GM12873 (cell line): ENCODE data around the gene BRIP1.

ENCODE experiments used
- TF ChIP-seq, protein P1 (sequence below): IDR thresholded peaks from 2 replicates; pipeline ENCODE4 v1.5.1; 2012; ENCODE audit warnings: low read depth, mild to moderate bottlenecking, moderate library complexity, low read length, control low read depth; ENCODE audit not compliant: insufficient read depth; ENCODE audit errors: missing control alignments

The BRIP1 gene

DNA sequence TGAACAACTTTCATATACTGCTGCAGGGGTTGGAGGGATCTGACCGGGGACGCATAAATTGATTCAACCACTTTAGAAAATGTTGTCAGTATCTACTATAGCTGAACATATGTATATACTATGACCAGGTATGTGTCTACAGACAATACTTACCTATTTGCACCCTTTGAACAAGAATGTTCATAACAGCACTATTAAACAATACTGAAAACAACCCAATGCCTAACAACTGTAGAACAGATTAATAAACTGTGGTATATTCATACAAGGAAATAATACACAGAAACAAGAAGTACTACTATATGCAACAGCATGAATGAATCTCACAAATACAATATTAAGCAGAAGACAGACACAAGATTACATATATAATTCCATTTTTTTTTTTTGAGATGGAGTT, 10.5 kb downstream of the BRIP1 start:
- TF ChIP-seq, protein P1, sequence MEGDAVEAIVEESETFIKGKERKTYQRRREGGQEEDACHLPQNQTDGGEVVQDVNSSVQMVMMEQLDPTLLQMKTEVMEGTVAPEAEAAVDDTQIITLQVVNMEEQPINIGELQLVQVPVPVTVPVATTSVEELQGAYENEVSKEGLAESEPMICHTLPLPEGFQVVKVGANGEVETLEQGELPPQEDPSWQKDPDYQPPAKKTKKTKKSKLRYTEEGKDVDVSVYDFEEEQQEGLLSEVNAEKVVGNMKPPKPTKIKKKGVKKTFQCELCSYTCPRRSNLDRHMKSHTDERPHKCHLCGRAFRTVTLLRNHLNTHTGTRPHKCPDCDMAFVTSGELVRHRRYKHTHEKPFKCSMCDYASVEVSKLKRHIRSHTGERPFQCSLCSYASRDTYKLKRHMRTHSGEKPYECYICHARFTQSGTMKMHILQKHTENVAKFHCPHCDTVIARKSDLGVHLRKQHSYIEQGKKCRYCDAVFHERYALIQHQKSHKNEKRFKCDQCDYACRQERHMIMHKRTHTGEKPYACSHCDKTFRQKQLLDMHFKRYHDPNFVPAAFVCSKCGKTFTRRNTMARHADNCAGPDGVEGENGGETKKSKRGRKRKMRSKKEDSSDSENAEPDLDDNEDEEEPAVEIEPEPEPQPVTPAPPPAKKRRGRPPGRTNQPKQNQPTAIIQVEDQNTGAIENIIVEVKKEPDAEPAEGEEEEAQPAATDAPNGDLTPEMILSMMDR, result no peak

DNA sequence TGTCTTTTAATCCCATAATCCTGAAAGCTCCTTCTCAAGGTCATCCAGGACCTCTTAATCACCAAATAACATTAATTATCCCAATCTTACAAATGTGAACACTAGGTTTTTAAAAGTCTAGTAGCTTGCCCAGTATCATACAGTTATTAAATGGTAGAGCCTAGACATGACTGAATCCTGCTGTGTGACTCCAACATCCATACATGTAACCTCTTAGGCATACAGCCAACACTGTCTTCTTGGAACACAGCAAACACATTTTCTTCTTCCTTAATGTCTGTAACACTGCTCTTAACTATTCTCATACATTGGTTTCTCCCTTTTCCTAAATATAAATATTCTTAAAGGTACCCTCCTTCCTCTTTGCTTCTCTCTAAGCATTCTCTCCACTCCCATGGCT, 13.7 kb downstream of the BRIP1 start:
- TF ChIP-seq, protein P1, result no peak

DNA sequence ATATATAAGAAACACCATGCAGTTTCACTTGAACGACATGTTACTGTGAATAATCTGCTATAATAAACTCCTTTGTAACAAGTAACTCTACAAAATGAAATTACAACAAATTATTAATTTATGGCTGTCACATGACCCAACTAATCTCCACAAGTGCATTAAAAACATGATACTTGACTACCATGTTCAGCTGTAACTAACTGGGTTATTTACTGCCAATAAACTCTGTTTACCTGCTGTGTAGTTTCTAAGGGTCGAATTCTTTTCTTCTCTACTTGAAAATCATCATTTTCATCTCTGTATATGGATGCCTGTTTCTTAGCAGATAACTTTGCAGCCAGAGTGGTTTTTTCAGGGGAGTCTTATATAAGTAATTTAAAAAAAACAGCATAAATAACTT, 14.4 kb downstream of the BRIP1 start:
- TF ChIP-seq, protein P1, result no peak

DNA sequence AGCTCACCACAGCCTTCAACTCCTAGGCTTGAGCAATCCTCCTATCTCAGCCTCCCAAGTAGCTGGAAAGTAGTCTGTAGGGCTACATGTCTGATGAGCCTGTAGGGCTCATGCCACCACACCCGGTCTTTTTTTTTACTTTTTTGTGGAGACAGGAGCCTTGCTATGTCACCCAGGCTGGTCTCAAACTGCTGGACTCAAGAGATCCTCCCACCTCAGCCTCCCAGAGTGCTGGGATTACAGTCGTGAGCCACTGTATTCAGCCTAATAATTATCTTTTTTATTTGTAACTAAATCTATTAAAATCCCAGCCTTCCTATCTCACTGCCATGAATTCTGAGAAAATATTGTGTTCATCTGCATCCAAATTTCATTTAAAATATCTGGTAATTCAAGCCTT, 15.1 kb downstream of the BRIP1 start:
- TF ChIP-seq, protein P1, result no peak

DNA sequence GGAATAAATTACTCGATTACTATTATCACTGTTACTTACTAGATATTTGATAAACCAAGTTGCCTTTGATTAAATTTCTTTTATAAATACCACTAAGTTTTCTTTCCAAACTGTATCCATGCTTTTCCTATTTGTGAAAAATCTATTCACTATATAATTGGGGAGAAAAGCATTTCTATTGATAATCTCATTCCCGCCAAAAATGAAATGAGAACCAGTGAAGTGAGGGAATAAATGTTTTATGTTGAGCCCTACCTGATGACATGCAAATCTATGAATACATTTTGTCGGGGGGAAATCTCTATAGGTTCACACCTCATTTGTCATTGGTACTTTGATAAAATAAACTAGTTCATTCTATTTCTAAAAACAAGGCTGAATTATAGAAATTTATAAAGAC, 15.7 kb downstream of the BRIP1 start:
- TF ChIP-seq, protein P1, result no peak

DNA sequence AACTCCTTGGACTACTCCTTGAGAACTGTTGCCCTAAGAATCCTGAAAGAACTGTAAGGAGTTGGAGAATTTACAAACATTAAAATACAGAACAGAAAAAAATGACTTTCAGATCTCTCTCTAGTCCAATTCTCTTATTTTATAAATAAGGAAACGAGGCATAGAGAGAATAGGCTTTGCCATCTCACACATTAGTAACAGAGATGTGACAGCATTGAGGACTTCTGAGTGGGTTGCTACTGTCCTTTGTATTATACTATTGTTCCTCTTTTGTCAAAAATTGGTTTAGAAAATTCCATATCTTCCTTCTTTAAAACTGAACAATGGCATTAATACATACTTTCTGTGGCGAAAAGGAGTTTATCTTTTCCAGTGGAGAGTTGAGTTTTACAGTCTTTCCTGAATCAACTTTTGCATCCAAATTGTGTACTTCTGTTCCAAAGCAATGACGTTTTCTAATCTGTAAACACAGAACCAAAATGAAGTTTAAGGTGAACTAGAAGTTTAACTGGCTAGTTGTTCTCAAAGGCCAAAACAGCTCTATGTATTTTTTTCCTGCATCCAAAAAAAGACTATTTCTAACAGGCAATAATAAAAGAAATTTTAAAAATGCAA, 16.5 kb downstream of the BRIP1 start:
- TF ChIP-seq, protein P1, result no peak

DNA sequence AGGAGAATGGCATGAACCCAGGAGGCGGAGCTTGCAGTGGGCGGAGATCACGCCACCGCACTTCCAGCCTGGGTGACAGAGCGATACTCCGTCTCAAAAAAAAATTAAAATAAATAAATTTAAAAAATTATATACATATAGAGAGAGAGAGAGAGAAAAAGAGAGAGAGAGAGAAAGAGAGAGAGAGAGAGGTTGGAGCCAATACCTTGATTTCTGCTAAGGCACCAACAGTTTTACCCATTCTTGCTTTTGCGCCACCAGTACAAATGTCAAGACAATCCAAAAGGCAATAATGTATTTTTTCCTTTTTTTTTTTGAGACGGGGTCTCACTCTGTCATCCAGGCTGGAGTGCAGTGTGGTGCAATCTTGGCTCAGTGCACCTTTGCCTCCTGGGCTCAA, 17.2 kb downstream of the BRIP1 start:
- TF ChIP-seq, protein P1, result no peak
